ENCODE data around the gene HFE.

GRCh38 chr6:26086211-26086610 is 1.0 kb upstream of the HFE start:
- TF ChIP-seq CTCF (IDR thresholded peaks at IDR 0.05) (no peak), POLR2A (IDR thresholded peaks at IDR 0.05) (no peak)

Measured in right lobe of liver (tissue), 4 donors.